Kidney (tissue), 14 donors: ENCODE measurements around the gene PRKAR2B. TPM values are rescaled to one million over a fixed set of nuclear protein-coding genes. Genes with fewer than 3 reads are reported as not detected.

ENCODE experiments used
- DNase-seq, 5 donors: peaks; one replicate each; pipeline ENCODE4 v3.0.0-alpha.2; 2013 to 2020
- FAIRE-seq: peaks from 2 replicates; lab custom pipeline; 2012; peaks lifted over from hg19 to GRCh38; lab: Jason Lieb, UNC
- H3K27ac ChIP-seq, 2 donors: one replicate each; pipeline ENCODE4 v1.7.0; 2013; ENCODE audit warnings: low read depth in 2 of 2, low read length in 2 of 2, inconsistent platforms in 1 of 2
- H3K27me3 ChIP-seq: one replicate; pipeline ENCODE4 v1.7.1; 2013; ENCODE audit warnings: low read length, inconsistent platforms; ENCODE audit not compliant: control insufficient read depth, insufficient read depth
- H3K36me3 ChIP-seq, 3 donors: one replicate each; pipeline versions ENCODE4 v1.7.0 to v1.7.1; 2013; ENCODE audit warnings: low read length in 3 of 3, control low read depth in 1 of 3, inconsistent platforms in 1 of 3; ENCODE audit not compliant: insufficient read depth in 3 of 3, control insufficient read depth in 2 of 3
- H3K4me1 ChIP-seq, 3 donors: one replicate each; pipeline versions ENCODE4 v1.7.0 to v1.7.1; 2013; ENCODE audit warnings: low read length in 3 of 3, inconsistent platforms in 1 of 3, low read depth in 1 of 3; ENCODE audit not compliant: control insufficient read depth in 2 of 3, insufficient read depth in 2 of 3
- H3K4me3 ChIP-seq, 3 donors: one replicate each; pipeline versions ENCODE4 v1.7.0 to v1.8.1; 2013; ENCODE audit warnings: low read length in 3 of 3, control low read depth in 1 of 3, inconsistent platforms in 1 of 3
- H3K9ac ChIP-seq, 3 donors: one replicate each; pipeline versions ENCODE4 v1.7.0 to v1.7.1; 2013; ENCODE audit warnings: low read length in 3 of 3, control low read depth in 1 of 3, inconsistent platforms in 1 of 3
- H3K9me3 ChIP-seq, 3 donors: one replicate each; pipeline versions ENCODE4 v1.7.0 to v1.7.1; 2013; ENCODE audit warnings: low read length in 3 of 3, control low read depth in 1 of 3, inconsistent platforms in 1 of 3; ENCODE audit not compliant: control insufficient read depth in 2 of 3, insufficient read depth in 1 of 3
- CTCF ChIP-seq: IDR thresholded peaks from 3 replicates; pipeline ENCODE4 v1.5.1; 2012; ENCODE audit warnings: mild to moderate bottlenecking, moderate library complexity, borderline replicate concordance; ENCODE audit not compliant: insufficient read depth; ENCODE audit errors: extremely low read depth
- intact Hi-C: fragments of 100-400 bp; cut with DNase I; formaldehyde crosslinking; loops from one replicate; pipeline ENCODE4 v1.11.1; 2022
- polyA plus RNA-seq: library from polyadenylated mRNA; stranded (reverse); fragments of 350-450 nt; fragmentation: Illumina TruSeq; extraction: RNeasy Lipid Tissue Mini Kit (QIAGEN cat#74804); gene quantifications from one replicate; pipeline ENCODE4 v1.2.3, GENCODE V29; 2014; ENCODE audit warnings: low read depth, low replicate concordance; ENCODE audit not compliant: insufficient read depth
- total RNA-seq: library from RNA; stranded (reverse); fragmentation: NEBNext Ultra II Directional; extraction: Animal tissue kit (Norgen Biotek cat#: 25700); gene quantifications from one replicate; pipeline ENCODE4 v1.2.1, GENCODE V29; 2021
- donor health status: control.
- donor health status: control.
- donor health status: control.
- donor health status: control.
- donor health status: control.
- donor health status: DM: yes; HTN: yes; CAD: no.
- donor health status: Normal renal cell carcinoma (clear cell type).

PRKAR2B gene
- total and polyA plus RNA-seq, 2 donors from 2014 or later: 6.9 to 7.3 TPM

GRCh38 chr7:107105591-107106245 lies 61.2 kb downstream of the PRKAR2B start:
- Histone ChIP-seq H3K9me3 (no peaks in the 10 kb centered on the region), H3K27me3 (no peaks in the 10 kb centered on the region), H3K4me3 (no peak overlapping the region), H3K9ac (no peak overlapping the region), H3K4me1 (no peaks in the 10 kb centered on the region), H3K27ac (no peak overlapping the region), H3K36me3 (no peaks in the 10 kb centered on the region)
- no peak for DNase-seq
- intact Hi-C loops: no loop called here
- no peak for FAIRE-seq
- no peak for TF ChIP-seq CTCF

GRCh38 chr7:107108793-107109371 lies 64.4 kb downstream of the PRKAR2B start:
- Histone ChIP-seq H3K4me1 (peaks cover 0 to 3% (median 0%) of the 10 kb centered on the region in 3 donors), H3K4me3 (no peak overlapping the region), H3K27me3 (no peaks in the 10 kb centered on the region), H3K36me3 (no peaks in the 10 kb centered on the region), H3K27ac (no peak overlapping the region), H3K9me3 (no peaks in the 10 kb centered on the region), H3K9ac (no peak overlapping the region)
- intact Hi-C loops: no loop called here
- TF ChIP-seq CTCF: no peak
- DNase-seq: no peak
- FAIRE-seq: no peak

GRCh38 chr7:107109955-107110354 lies 65.5 kb downstream of the PRKAR2B start:
- Histone ChIP-seq H3K27me3 (no peaks in the 10 kb centered on the region), H3K9me3 (no peaks in the 10 kb centered on the region), H3K36me3 (no peaks in the 10 kb centered on the region), H3K9ac (no peak overlapping the region), H3K4me3 (no peak overlapping the region), H3K4me1 (peaks cover 0 to 5% (median 0%) of the 10 kb centered on the region in 3 donors), H3K27ac (no peak overlapping the region)
- DNase-seq (no peak), FAIRE-seq (no peak)
- TF ChIP-seq CTCF: no peak
- intact Hi-C loops: no loop called here
